SJSA1 (cell line): ENCODE measurements around the gene SPZ1. TPM values are rescaled to one million over a fixed set of nuclear protein-coding genes. Genes with fewer than 3 reads are reported as not detected.
"Not testable (repeated sequence)": the region's sequence is repeated elsewhere in the genome, so short reads cannot be mapped to it uniquely, and the experiment has no call there.

ENCODE experiments used
- DNase-seq, 2 experiments: peaks; one replicate each; pipeline ENCODE4 v3.0.0-alpha.2; 2015 to 2020; ENCODE audit warnings: low spot score in 2 of 2, low read depth in 1 of 2
- H3K27ac ChIP-seq: fragments of 250-450 bp; sonication (Bioruptor Pico); 2 replicates; pipeline ENCODE4 v1.5.1; 2020; ENCODE audit warnings: mild to moderate bottlenecking, moderate library complexity
- H3K27me3 ChIP-seq: fragments of 250-450 bp; sonication (Bioruptor Pico); replicated peaks from 2 replicates; pipeline ENCODE4 v1.5.1; 2020; ENCODE audit warnings: mild to moderate bottlenecking, moderate library complexity
- H3K36me3 ChIP-seq: fragments of 250-450 bp; sonication (Bioruptor Pico); 2 replicates; pipeline ENCODE4 v1.5.1; 2020; ENCODE audit warnings: mild to moderate bottlenecking
- H3K4me1 ChIP-seq: fragments of 250-450 bp; sonication (Bioruptor Pico); replicated peaks from 2 replicates; pipeline ENCODE4 v1.6.1; 2021; ENCODE audit warnings: mild to moderate bottlenecking
- H3K4me3 ChIP-seq: fragments of 250-450 bp; sonication (Bioruptor Pico); 2 replicates; pipeline ENCODE4 v1.5.1; 2020; ENCODE audit warnings: mild to moderate bottlenecking
- H3K9me3 ChIP-seq: fragments of 250-450 bp; sonication (Bioruptor Pico); replicated peaks from 2 replicates; pipeline ENCODE4 v1.5.1; 2020; ENCODE audit warnings: mild to moderate bottlenecking
- total RNA-seq: library from RNA; depleted of rRNA; stranded (reverse); fragments of >200 nt; shearing (Covaris generic); gene quantifications from 2 replicates; pipeline ENCODE4 v1.2.3, GENCODE V29; 2014; rRNA removed

SPZ1 gene, protein sequence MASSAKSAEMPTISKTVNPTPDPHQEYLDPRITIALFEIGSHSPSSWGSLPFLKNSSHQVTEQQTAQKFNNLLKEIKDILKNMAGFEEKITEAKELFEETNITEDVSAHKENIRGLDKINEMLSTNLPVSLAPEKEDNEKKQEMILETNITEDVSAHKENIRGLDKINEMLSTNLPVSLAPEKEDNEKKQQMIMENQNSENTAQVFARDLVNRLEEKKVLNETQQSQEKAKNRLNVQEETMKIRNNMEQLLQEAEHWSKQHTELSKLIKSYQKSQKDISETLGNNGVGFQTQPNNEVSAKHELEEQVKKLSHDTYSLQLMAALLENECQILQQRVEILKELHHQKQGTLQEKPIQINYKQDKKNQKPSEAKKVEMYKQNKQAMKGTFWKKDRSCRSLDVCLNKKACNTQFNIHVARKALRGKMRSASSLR
- not detected in 2 replicates for total RNA-seq

DNA sequence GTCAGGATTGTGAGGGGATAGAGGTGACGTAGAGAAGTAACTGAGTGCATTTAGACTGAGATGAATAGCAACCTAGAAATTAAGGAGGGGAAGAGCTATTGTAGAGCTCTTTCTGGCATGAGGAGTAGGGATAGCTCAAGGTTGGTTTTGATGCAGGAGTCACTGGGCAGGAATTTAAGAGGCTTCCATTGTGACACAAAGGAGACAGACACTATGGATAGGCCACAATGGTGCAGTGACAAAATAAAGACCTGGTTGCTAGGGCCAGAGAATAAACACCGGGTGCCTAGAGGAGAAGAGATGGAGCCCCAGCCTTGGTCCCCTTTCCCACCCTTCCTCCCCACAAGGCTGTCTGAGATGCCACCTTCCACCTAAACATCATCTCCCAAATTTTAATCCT is at the start of gene SPZ1:
Gene SPZ1, plus strand, starts transcription at position 301 of the 400 bp plus-strand sequence. CDS start 214 bp downstream, outside the sequence.
- Histone ChIP-seq H3K27me3 (no peaks in the 10 kb centered on the region), H3K4me3 (no peak within 1 kb of the TSS), H3K9me3 (no peaks in the 10 kb centered on the region), H3K36me3 (no peaks in the 10 kb centered on the region), H3K27ac (no peak within 1 kb of the TSS), H3K4me1 (no peaks in the 10 kb centered on the region)
- DNase-seq = no peak

DNA sequence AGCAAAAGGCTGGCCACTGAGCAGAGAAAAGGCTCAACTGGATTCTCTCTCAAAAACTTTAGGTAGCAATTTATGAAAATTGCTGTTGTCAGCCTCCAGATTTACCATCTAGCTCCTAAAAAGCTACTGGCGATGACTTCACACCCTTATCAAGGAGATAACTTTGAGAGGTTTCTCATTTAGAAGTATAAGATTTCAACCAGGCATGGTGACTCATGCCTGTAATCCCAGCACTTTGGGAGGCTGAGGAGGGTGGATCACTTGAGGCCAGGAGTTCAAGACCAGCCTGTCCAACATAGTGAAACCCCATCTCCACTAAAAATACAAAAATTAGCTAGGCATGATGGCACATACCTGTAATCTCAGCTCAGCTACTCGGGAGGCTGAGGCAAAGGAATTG is 49.3 kb upstream of the SPZ1 start:
- not testable (repeated sequence) for H3K4me3 ChIP-seq, H3K9me3 ChIP-seq, DNase-seq, H3K36me3 ChIP-seq, H3K4me1 ChIP-seq, H3K27ac ChIP-seq, H3K27me3 ChIP-seq

DNA sequence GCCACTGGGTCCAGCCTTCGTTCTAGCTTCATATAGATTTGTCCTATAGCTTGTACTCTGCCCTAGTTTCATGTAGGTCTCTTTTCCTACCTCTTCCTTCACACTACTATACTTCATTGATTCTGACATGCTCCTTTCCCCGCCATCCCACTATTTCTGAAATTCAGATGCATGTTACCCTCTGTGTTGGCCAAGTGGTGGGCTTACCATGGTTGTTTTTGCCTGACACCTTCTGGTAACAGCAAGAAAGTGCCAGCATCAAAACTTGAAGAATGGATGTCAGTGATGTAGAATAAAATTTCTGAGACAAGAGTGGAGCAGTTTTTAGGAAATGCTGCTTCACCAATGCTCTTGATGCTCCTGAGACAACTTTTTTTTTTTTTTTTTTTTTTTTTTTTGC is 44.5 kb upstream of the SPZ1 start:
- H3K9me3 ChIP-seq = no peaks in the 10 kb centered on the region
- no peak overlapping the region for H3K4me3 ChIP-seq
- no peaks in the 10 kb centered on the region for H3K4me1 ChIP-seq
- H3K27ac ChIP-seq = no peak overlapping the region
- no peaks in the 10 kb centered on the region for H3K27me3 ChIP-seq
- H3K36me3 ChIP-seq = no peaks in the 10 kb centered on the region
- DNase-seq = no peak

GRCh38 chr5:80276186-80276585 is 43.6 kb upstream of the SPZ1 start:
- Histone ChIP-seq H3K4me3 (no peak overlapping the region), H3K27ac (no peak overlapping the region), H3K4me1 (no peaks in the 10 kb centered on the region), H3K27me3 (no peaks in the 10 kb centered on the region), H3K36me3 (no peaks in the 10 kb centered on the region), H3K9me3 (no peaks in the 10 kb centered on the region)
- DNase-seq = no peak

DNA sequence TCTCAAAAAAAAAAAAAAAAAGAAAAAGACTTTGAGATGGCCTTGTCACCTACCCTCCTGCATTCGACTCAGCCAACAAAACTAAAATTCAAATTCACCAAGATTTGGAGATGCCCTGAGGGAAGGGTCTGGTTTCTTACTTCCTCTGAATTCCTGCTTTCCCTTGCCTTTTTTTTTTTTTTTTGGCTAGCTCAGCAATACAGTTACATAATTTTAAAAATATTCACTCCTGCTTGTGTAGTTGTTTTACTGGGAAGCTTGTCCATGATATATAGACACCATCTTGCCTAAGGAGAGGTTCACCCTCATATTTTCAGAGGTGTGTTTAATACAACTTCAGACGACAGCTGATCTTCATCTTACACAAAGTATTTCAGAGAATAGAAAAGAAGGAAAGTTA is 42.6 kb upstream of the SPZ1 start:
- H3K27ac ChIP-seq = no peak overlapping the region
- H3K9me3 ChIP-seq = no peaks in the 10 kb centered on the region
- no peak overlapping the region for H3K4me3 ChIP-seq
- DNase-seq = no peak
- H3K36me3 ChIP-seq = no peaks in the 10 kb centered on the region
- no peaks in the 10 kb centered on the region for H3K27me3 ChIP-seq
- no peaks in the 10 kb centered on the region for H3K4me1 ChIP-seq

DNA sequence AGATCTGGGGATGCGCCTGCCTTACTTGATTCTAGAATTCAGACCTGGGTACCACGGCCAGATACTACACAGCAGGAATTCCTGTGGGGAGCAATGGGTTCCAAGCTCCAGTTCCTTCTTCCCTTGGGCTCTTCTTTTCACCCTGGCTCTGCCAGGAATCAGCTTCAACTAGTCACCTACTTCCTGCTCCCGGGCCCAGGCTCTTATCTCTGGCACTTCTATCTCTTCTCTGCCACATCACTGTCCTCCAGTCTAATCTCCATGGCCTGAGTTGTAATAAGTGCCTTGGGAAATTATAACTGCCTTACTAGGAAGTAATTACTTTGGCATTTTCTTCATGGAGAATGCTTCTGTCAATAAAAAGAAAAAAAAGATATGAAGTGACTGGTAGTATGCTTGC is 37.7 kb upstream of the SPZ1 start:
- no peaks in the 10 kb centered on the region for H3K4me1 ChIP-seq
- no peak overlapping the region for H3K4me3 ChIP-seq
- no peaks in the 10 kb centered on the region for H3K27me3 ChIP-seq
- H3K27ac ChIP-seq = no peak overlapping the region
- no peaks in the 10 kb centered on the region for H3K36me3 ChIP-seq
- H3K9me3 ChIP-seq = no peaks in the 10 kb centered on the region
- DNase-seq = no peak

GRCh38 chr5:80283360-80283759 is 36.4 kb upstream of the SPZ1 start:
- no peak overlapping the region for H3K4me3 ChIP-seq
- H3K27me3 ChIP-seq = no peaks in the 10 kb centered on the region
- no peak overlapping the region for H3K27ac ChIP-seq
- no peak for DNase-seq
- no peaks in the 10 kb centered on the region for H3K4me1 ChIP-seq
- H3K9me3 ChIP-seq = no peaks in the 10 kb centered on the region
- no peaks in the 10 kb centered on the region for H3K36me3 ChIP-seq

GRCh38 chr5:80284720-80285119 is 35.1 kb upstream of the SPZ1 start:
- no peak overlapping the region for H3K4me3 ChIP-seq
- no peaks in the 10 kb centered on the region for H3K36me3 ChIP-seq
- no peaks in the 10 kb centered on the region for H3K27me3 ChIP-seq

DNA sequence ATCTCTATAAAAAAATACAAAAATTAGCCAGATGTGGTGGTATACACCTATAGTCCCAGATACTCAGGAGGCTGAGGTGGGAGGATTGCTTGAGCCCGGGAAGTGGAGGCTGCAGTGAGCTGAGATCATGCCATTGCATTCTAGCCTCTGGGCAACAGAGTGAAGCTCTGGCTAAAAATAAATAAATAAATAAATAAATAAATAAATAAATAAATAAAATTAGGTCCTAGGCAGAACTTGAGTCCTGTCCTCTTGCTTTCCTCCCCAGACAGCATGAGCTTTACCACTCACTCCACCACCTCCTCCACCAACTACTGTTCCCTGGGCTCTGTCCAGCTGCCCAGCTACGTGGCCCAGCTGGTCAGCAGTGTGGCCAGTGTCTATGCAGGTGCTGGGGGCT is 31.6 kb upstream of the SPZ1 start:
- no peak for DNase-seq
- Histone ChIP-seq H3K4me3 (no peak overlapping the region), H3K4me1 (no peaks in the 10 kb centered on the region)

More at GRCh38 chr5:80284720-80285119, 35.1 kb upstream of the SPZ1 start:
- DNase-seq = no peak
- Histone ChIP-seq H3K4me1 (no peaks in the 10 kb centered on the region), H3K27ac (no peak overlapping the region), H3K9me3 (no peaks in the 10 kb centered on the region)

DNA sequence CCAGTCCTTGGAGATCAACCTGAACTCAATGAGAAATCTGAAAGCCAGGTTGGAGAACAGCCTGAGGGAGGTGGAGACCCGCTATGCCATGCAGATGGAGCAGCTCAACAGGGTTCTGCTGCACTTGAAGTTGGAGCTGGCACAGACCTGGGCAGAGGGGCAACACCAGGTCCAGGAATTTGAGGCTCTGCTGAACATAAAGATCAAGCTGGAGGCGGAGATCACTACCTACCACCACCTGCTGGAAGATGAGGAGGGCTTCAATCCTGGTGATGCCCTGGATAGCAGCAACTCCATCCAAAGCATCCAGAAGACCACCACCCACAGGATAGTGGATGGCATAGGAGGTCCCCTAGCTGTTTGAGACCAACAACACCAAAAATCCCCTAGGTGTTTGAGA is 30.5 kb upstream of the SPZ1 start:
- Histone ChIP-seq H3K4me1 (no peaks in the 10 kb centered on the region), H3K36me3 (no peaks in the 10 kb centered on the region), H3K27me3 (no peaks in the 10 kb centered on the region), H3K27ac (no peak overlapping the region), H3K9me3 (peaks cover 3% of the 10 kb centered on the region; the same call in 1 of the 2 replicates), H3K4me3 (no peak overlapping the region)
- no peak for DNase-seq

More for the DNA sequence above, 31.6 kb upstream of the SPZ1 start:
- H3K27me3 ChIP-seq = no peaks in the 10 kb centered on the region
- no peaks in the 10 kb centered on the region for H3K9me3 ChIP-seq
- H3K27ac ChIP-seq = no peak overlapping the region
- no peaks in the 10 kb centered on the region for H3K36me3 ChIP-seq

- H3K27ac ChIP-seq = no peak overlapping the region
- no peaks in the 10 kb centered on the region for H3K4me1 ChIP-seq
- no peaks in the 10 kb centered on the region for H3K36me3 ChIP-seq
- peaks cover 3% of the 10 kb centered on the region; the same call in 1 of the 2 replicates for H3K9me3 ChIP-seq
- no peaks in the 10 kb centered on the region for H3K27me3 ChIP-seq
- no peak for DNase-seq
- no peak overlapping the region for H3K4me3 ChIP-seq
These were observed 28.0 kb upstream of the SPZ1 start for GRCh38 chr5:80291761-80292160.

- Histone ChIP-seq H3K9me3 (peaks cover 3% of the 10 kb centered on the region; the same call in 1 of the 2 replicates), H3K27ac (no peak overlapping the region), H3K36me3 (no peaks in the 10 kb centered on the region), H3K27me3 (no peaks in the 10 kb centered on the region), H3K4me3 (no peak overlapping the region), H3K4me1 (no peaks in the 10 kb centered on the region)
- DNase-seq = no peak
These were observed 23.7 kb upstream of the SPZ1 start for GRCh38 chr5:80296121-80296520.

DNA sequence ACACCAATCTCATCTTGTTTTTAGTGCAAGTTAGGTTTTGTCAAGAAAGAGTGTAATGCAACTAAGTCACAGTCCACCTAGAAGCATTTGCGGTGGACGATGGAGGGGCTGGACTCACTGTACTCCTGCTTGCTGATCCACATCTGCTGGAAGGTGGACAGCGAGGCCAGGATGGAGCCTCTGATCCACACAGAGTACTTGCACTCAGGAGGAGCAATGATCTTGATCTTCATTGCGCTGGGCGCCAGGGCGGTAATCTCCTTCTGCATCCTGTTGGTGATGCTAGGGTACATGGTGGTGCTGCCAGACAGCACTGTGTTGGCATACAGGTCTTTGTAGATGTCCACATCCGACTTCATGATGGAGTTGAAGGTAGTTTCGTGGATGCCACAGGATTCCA is 20.2 kb upstream of the SPZ1 start:
- Histone ChIP-seq H3K9me3 (no peaks in the 10 kb centered on the region), H3K27ac (no peak overlapping the region), H3K36me3 (no peaks in the 10 kb centered on the region), H3K4me1 (no peaks in the 10 kb centered on the region), H3K4me3 (no peak overlapping the region), H3K27me3 (no peaks in the 10 kb centered on the region)
- no peak for DNase-seq

GRCh38 chr5:80300125-80300524 is 19.7 kb upstream of the SPZ1 start:
- no peaks in the 10 kb centered on the region for H3K27me3 ChIP-seq
- no peak for DNase-seq
- H3K4me1 ChIP-seq = no peaks in the 10 kb centered on the region
- H3K27ac ChIP-seq = no peak overlapping the region
- no peaks in the 10 kb centered on the region for H3K9me3 ChIP-seq
- H3K4me3 ChIP-seq = no peak overlapping the region
- no peaks in the 10 kb centered on the region for H3K36me3 ChIP-seq

- not testable (repeated sequence) for H3K4me3 ChIP-seq, H3K27me3 ChIP-seq, H3K27ac ChIP-seq, H3K9me3 ChIP-seq, DNase-seq, H3K4me1 ChIP-seq, H3K36me3 ChIP-seq
These were observed 19.0 kb upstream of the SPZ1 start for GRCh38 chr5:80300796-80301195.
